Endothelial cell of umbilical vein (primary cell): ENCODE measurements around the gene ADAMTSL3. TPM values are rescaled to one million over a fixed set of nuclear protein-coding genes. Genes with fewer than 3 reads are reported as not detected.
"Not testable (repeated sequence)": the region's sequence is repeated elsewhere in the genome, so short reads cannot be mapped to it uniquely, and the experiment has no call there.

Experiments used
- BruUV-seq: library from RNA; stranded (reverse); fragments of 400-500 nt; replicated peaks from 2 replicates; lab custom pipeline; 2021; lab: Mats Ljungman, UMichigan
- CTCF ChIA-PET: fragments of 300-600, 350-600 bp; sonication (Branson Sonifier 250); formaldehyde crosslinking; loops from one replicate; lab custom pipeline; 2021; ENCODE audit warnings: antibody characterized with exemption, inconsistent platforms; lab: Charles Lee
- POLR2A ChIA-PET: fragments of 300-600, 350-600 bp; sonication (Branson Sonifier 250); formaldehyde crosslinking; loops from one replicate; lab custom pipeline; 2021; ENCODE audit warnings: antibody characterized with exemption, inconsistent platforms; lab: Charles Lee
- DNase-seq: peaks from one replicate; pipeline ENCODE4 v3.0.0-alpha.2; 2011; ENCODE audit warnings: low read depth, low spot score
- FAIRE-seq: peaks from 2 replicates; lab custom pipeline; 2011; peaks lifted over from hg19 to GRCh38; lab: Jason Lieb, UNC
- H2AFZ ChIP-seq: 2 replicates; pipeline ENCODE4 v1.6.0; 2012; ENCODE audit warnings: low read depth, low read length, control low read depth, inconsistent platforms
- H3K27ac ChIP-seq: 2 replicates; pipeline ENCODE4 v1.5.1; 2011; ENCODE audit warnings: low read depth, mild to moderate bottlenecking, control low read depth, low read length, moderate library complexity; ENCODE audit not compliant: insufficient read depth
- H3K27me3 ChIP-seq, 2 experiments: 2 replicates each; pipeline versions ENCODE4 v1.6.0 to v1.6.1; 2011; ENCODE audit warnings: low read length in 2 of 2, mixed read lengths in 1 of 2; ENCODE audit not compliant: control insufficient read depth in 2 of 2, insufficient read depth in 2 of 2
- H3K36me3 ChIP-seq, 2 experiments: 2 replicates in 1 of 2; 3 replicates in 1 of 2; pipeline ENCODE4 v1.5.1; 2011; ENCODE audit warnings: low read length in 2 of 2, mild to moderate bottlenecking in 1 of 2, moderate library complexity in 1 of 2; ENCODE audit not compliant: control insufficient read depth in 2 of 2, insufficient read depth in 2 of 2; ENCODE audit errors: extremely low read depth in 1 of 2
- H3K4me1 ChIP-seq: 3 replicates; pipeline ENCODE4 v1.5.1; 2011; ENCODE audit warnings: mild to moderate bottlenecking, low read length; ENCODE audit not compliant: control insufficient read depth, insufficient read depth; ENCODE audit errors: extremely low read depth
- H3K4me2 ChIP-seq: 2 replicates; pipeline ENCODE4 v1.6.1; 2011; ENCODE audit warnings: low read length, control low read depth, mixed read lengths; ENCODE audit not compliant: insufficient read depth
- H3K4me3 ChIP-seq, 3 experiments: fragments of 200-600 bp in 1 of 3; sonication (generic), shearing (Covaris generic) in 1 of 3; replicated peaks in 1 of 3; 2 replicates each; pipeline ENCODE4 v1.5.1; 2011 to 2016; ENCODE audit warnings: control low read depth in 3 of 3, low read length in 3 of 3, mild to moderate bottlenecking in 2 of 3, inconsistent platforms in 1 of 3, low read depth in 1 of 3, moderate library complexity in 1 of 3; ENCODE audit not compliant: insufficient read depth in 1 of 3
- H3K79me2 ChIP-seq: 2 replicates; pipeline ENCODE4 v1.6.0; 2012; ENCODE audit warnings: low read length, inconsistent platforms; ENCODE audit not compliant: control insufficient read depth, insufficient read depth
- H3K9ac ChIP-seq: replicated peaks from 2 replicates; pipeline ENCODE3; 2011; ENCODE audit warnings: low read length, control low read depth; ENCODE audit not compliant: insufficient read depth; ENCODE audit errors: extremely low read depth
- H3K9me1 ChIP-seq: replicated peaks from 3 replicates; pipeline ENCODE4 v1.6.0; 2011; ENCODE audit warnings: mild to moderate bottlenecking, low read length; ENCODE audit not compliant: control insufficient read depth, insufficient read depth; ENCODE audit errors: extremely low read depth
- H3K9me3 ChIP-seq: replicated peaks from 2 replicates; pipeline ENCODE4 v1.5.1; 2012; ENCODE audit warnings: low read length, inconsistent platforms; ENCODE audit not compliant: control insufficient read depth, insufficient read depth
- H4K20me1 ChIP-seq: replicated peaks from 2 replicates; pipeline ENCODE3; 2011; ENCODE audit warnings: mild to moderate bottlenecking, low read length; ENCODE audit not compliant: control insufficient read depth, insufficient read depth; ENCODE audit errors: extremely low read depth
- CTCF ChIP-seq, 2 donors: IDR thresholded peaks; 1 replicate in 1 of 2; 2 replicates in 1 of 2; pipeline ENCODE4 v1.5.1; 2011; ENCODE audit warnings: low read length in 2 of 2, mild to moderate bottlenecking in 2 of 2, moderate library complexity in 2 of 2, control low read depth in 1 of 2, inconsistent platforms in 1 of 2, low read depth in 1 of 2; ENCODE audit not compliant: insufficient read depth in 1 of 2; ENCODE audit errors: extremely low read depth in 1 of 2
- EZH2 ChIP-seq: IDR thresholded peaks from 2 replicates; pipeline ENCODE4 v1.6.1; 2012; ENCODE audit warnings: borderline replicate concordance, low read depth, mild to moderate bottlenecking, moderate library complexity, low read length, inconsistent platforms; ENCODE audit not compliant: severe bottlenecking
- FOS ChIP-seq: IDR thresholded peaks from 2 replicates; pipeline ENCODE4 v1.6.1; 2011; ENCODE audit warnings: mild to moderate bottlenecking, low read length, moderate library complexity, borderline replicate concordance; ENCODE audit not compliant: insufficient read depth
- GATA2 ChIP-seq: IDR thresholded peaks from 2 replicates; pipeline ENCODE4 v1.7.0; 2011; ENCODE audit warnings: low read depth, mild to moderate bottlenecking, moderate library complexity, mixed read lengths, low read length; ENCODE audit not compliant: insufficient read length, insufficient read depth
- JUN ChIP-seq: IDR thresholded peaks from 2 replicates; pipeline ENCODE4 v1.6.1; 2011; ENCODE audit warnings: borderline replicate concordance, low read depth; ENCODE audit not compliant: insufficient read length, insufficient read depth
- MYC ChIP-seq: IDR thresholded peaks from one replicate; pipeline ENCODE4 v1.6.1; 2011; ENCODE audit warnings: mild to moderate bottlenecking, low read depth, low read length
- POLR2A ChIP-seq: IDR thresholded peaks from 2 replicates; pipeline ENCODE4 v1.6.1; 2012; ENCODE audit warnings: low read depth, mild to moderate bottlenecking, control low read depth, low read length
- POLR2AphosphoS5 ChIP-seq: IDR thresholded peaks from 2 replicates; pipeline ENCODE4 v1.6.1; 2012; ENCODE audit warnings: low read depth, mild to moderate bottlenecking, control low read depth, low read length, moderate library complexity; ENCODE audit not compliant: insufficient read depth
- dilution Hi-C: fragments of 300-500 bp; cut with MboI; formaldehyde crosslinking; loops from one replicate; pipeline ENCODE4 v1.15.0; 2019; ENCODE audit warnings: low sequenced_read_pairs; ENCODE audit not compliant: extremely low pct_ligation_motif_present
- intact Hi-C: fragments of 100-400 bp; cut with micrococcal nuclease; formaldehyde crosslinking; loops from one replicate; pipeline ENCODE4 v1.10.0; 2022
- polyA plus RNA-seq, 4 experiments: library from polyadenylated mRNA; depleted of rRNA in 3 of 4; stranded (reverse) in 3 of 4; unstranded in 1 of 4; fragments of >200 nt; gene quantifications; 2 replicates each; pipeline versions ENCODE4 v1.2.1 to v1.2.3, GENCODE V29; 2011 to 2012; ENCODE audit warnings: missing spikeins in 1 of 4
- total RNA-seq: library from RNA; stranded (reverse); gene quantifications from 2 replicates; pipeline ENCODE4 v1.2.3, GENCODE V29; 2021
- TF ChIP-seq, protein P1 (sequence below): IDR thresholded peaks from 2 replicates; pipeline ENCODE4 v1.6.1; 2011; ENCODE audit not compliant: insufficient read depth, insufficient read length

ADAMTSL3 gene
- total and polyA plus RNA-seq, 2 donors (not counting 3 experiments of a cell fraction or from before 2014, with no cell fraction given) = not detected

- H3K9me3 ChIP-seq = no peaks in the 10 kb centered on the region
- H3K36me3 ChIP-seq = no peaks in the 10 kb centered on the region
- CTCF ChIA-PET = no interaction called here
- POLR2A ChIA-PET = no interaction called here
- DNase-seq (no peak), FAIRE-seq (no peak)
- intact Hi-C loops (no loop called here), dilution Hi-C loops (no loop called here)
- H3K4me2 ChIP-seq = no peak overlapping the region
- no peaks in the 10 kb centered on the region for H3K9me1 ChIP-seq
- TF ChIP-seq JUN (no peak), POLR2AphosphoS5 (no peak), EZH2 (no peak), POLR2A (no peak), MYC (no peak), FOS (no peak), GATA2 (no peak), CTCF (IDR thresholded peaks at IDR 0.05; ENCODE audit: extremely low read depth in 1 of 2, insufficient read depth in 1 of 2, low read depth in 1 of 2, low read length in 2 of 2) (no peak)
- TF ChIP-seq, protein P1, sequence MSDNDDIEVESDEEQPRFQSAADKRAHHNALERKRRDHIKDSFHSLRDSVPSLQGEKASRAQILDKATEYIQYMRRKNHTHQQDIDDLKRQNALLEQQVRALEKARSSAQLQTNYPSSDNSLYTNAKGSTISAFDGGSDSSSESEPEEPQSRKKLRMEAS = no peak
- H3K4me1 ChIP-seq = no peaks in the 10 kb centered on the region
- H3K27me3 ChIP-seq = no peaks in the 10 kb centered on the region
- no peak overlapping the region for H2AFZ ChIP-seq
- no peak overlapping the region for H3K27ac ChIP-seq
- no peak overlapping the region for H3K9ac ChIP-seq
- H4K20me1 ChIP-seq = no peaks in the 10 kb centered on the region
- BruUV-seq = no TSS peak
- H3K79me2 ChIP-seq = no peaks in the 10 kb centered on the region
- no peak overlapping the region for H3K4me3 ChIP-seq
These were observed 392.2 kb downstream of the ADAMTSL3 start for GRCh38 chr15:84046064-84046637.

GRCh38 chr15:84049480-84049879 lies 395.6 kb downstream of the ADAMTSL3 start:
- dilution Hi-C loops, H2AFZ ChIP-seq, H3K27ac ChIP-seq, H3K9ac ChIP-seq, H3K79me2 ChIP-seq, CTCF ChIA-PET, BruUV-seq, H3K4me1 ChIP-seq, H3K36me3 ChIP-seq, H4K20me1 ChIP-seq, intact Hi-C loops, H3K27me3 ChIP-seq, H3K4me3 ChIP-seq, H3K4me2 ChIP-seq, DNase-seq, H3K9me1 ChIP-seq, POLR2A ChIA-PET, H3K9me3 ChIP-seq: not testable (repeated sequence)
- FAIRE-seq = peak; percentile 53
